Measurements from ENCODE around the gene GTF2H4.

GRCh38 chr6:30945281-30945680 lies 37.3 kb downstream of the GTF2H4 start:
- TF ChIP-seq CTCF (IDR thresholded peaks at IDR 0.05), result no peak
- TF ChIP-seq POLR2A (IDR thresholded peaks at IDR 0.05), result no peak

Data from thyroid gland (tissue), 4 donors.